ENCODE measurements around the gene TMOD2.

- TF ChIP-seq, protein P1, sequence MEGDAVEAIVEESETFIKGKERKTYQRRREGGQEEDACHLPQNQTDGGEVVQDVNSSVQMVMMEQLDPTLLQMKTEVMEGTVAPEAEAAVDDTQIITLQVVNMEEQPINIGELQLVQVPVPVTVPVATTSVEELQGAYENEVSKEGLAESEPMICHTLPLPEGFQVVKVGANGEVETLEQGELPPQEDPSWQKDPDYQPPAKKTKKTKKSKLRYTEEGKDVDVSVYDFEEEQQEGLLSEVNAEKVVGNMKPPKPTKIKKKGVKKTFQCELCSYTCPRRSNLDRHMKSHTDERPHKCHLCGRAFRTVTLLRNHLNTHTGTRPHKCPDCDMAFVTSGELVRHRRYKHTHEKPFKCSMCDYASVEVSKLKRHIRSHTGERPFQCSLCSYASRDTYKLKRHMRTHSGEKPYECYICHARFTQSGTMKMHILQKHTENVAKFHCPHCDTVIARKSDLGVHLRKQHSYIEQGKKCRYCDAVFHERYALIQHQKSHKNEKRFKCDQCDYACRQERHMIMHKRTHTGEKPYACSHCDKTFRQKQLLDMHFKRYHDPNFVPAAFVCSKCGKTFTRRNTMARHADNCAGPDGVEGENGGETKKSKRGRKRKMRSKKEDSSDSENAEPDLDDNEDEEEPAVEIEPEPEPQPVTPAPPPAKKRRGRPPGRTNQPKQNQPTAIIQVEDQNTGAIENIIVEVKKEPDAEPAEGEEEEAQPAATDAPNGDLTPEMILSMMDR (conservative IDR thresholded peaks at IDR 0.05), result no peak
- TF ChIP-seq ZFX (IDR thresholded peaks at IDR 0.05), result no peak
These were observed 46.9 kb downstream of the TMOD2 start for GRCh38 chr15:51798281-51798680.

All from C4-2B (cell line).